Astrocyte (in vitro differentiated cells and primary cell): ENCODE results near the gene NIF3L1. TPM values are rescaled to one million over a fixed set of nuclear protein-coding genes. Genes with fewer than 3 reads are reported as not detected.

Experiments used
- DNase-seq: peaks from one replicate; pipeline ENCODE4 v3.0.0-alpha.2; 2010; ENCODE audit warnings: low read depth
- FAIRE-seq: peaks from 2 replicates; lab custom pipeline; 2011; peaks lifted over from hg19 to GRCh38; lab: Jason Lieb, UNC
- H2AFZ ChIP-seq: 2 replicates; pipeline ENCODE4 v1.6.0; 2012; ENCODE audit warnings: low read depth, low read length, inconsistent platforms
- H3K27ac ChIP-seq: 2 replicates; pipeline ENCODE4 v1.5.1; 2011; ENCODE audit warnings: low read depth, low read length, inconsistent platforms
- H3K27me3 ChIP-seq: 2 replicates; pipeline ENCODE4 v1.6.0; 2011; ENCODE audit warnings: low read length, inconsistent platforms; ENCODE audit not compliant: insufficient read depth
- H3K36me3 ChIP-seq: 2 replicates; pipeline ENCODE4 v1.5.1; 2011; ENCODE audit warnings: low read length, inconsistent platforms; ENCODE audit not compliant: insufficient read depth
- H3K4me1 ChIP-seq: 2 replicates; pipeline ENCODE4 v1.5.1; 2011; ENCODE audit warnings: low read length, inconsistent platforms; ENCODE audit not compliant: insufficient read depth
- H3K4me2 ChIP-seq: 2 replicates; pipeline ENCODE4 v1.6.0; 2012; ENCODE audit warnings: low read length, inconsistent platforms
- H3K4me3 ChIP-seq: 2 replicates; pipeline ENCODE4 v1.5.1; 2011; ENCODE audit warnings: low read depth, mild to moderate bottlenecking, low read length, inconsistent platforms; ENCODE audit not compliant: insufficient read depth
- H3K79me2 ChIP-seq: 2 replicates; pipeline ENCODE4 v1.6.0; 2012; ENCODE audit warnings: mild to moderate bottlenecking, low read length, inconsistent platforms; ENCODE audit not compliant: insufficient read depth
- H3K9ac ChIP-seq: 2 replicates; pipeline ENCODE4 v1.6.0; 2012; ENCODE audit warnings: mild to moderate bottlenecking, low read length, inconsistent platforms
- H3K9me3 ChIP-seq: 2 replicates; pipeline ENCODE4 v1.5.1; 2012; ENCODE audit warnings: low read depth, mild to moderate bottlenecking, low read length, inconsistent platforms; ENCODE audit not compliant: insufficient read depth
- H4K20me1 ChIP-seq: 2 replicates; pipeline ENCODE4 v1.6.0; 2012; ENCODE audit warnings: low read length, inconsistent platforms; ENCODE audit not compliant: insufficient read depth
- H3K27ac Mint-ChIP-seq: one replicate; pipeline ENCODE4 v1.8.0; 2021; ENCODE audit warnings: mild to moderate bottlenecking, mixed read lengths; ENCODE audit not compliant: unreplicated experiment
- H3K27me3 Mint-ChIP-seq: one replicate; pipeline ENCODE4 v1.8.0; 2021; ENCODE audit warnings: low read depth, mixed read lengths; ENCODE audit not compliant: unreplicated experiment
- H3K36me3 Mint-ChIP-seq: one replicate; pipeline ENCODE4 v1.8.0; 2021; ENCODE audit warnings: low read depth, mixed read lengths; ENCODE audit not compliant: unreplicated experiment
- H3K4me1 Mint-ChIP-seq: one replicate; pipeline ENCODE4 v1.8.0; 2021; ENCODE audit warnings: low read depth, mixed read lengths; ENCODE audit not compliant: unreplicated experiment
- H3K4me3 Mint-ChIP-seq: one replicate; pipeline ENCODE4 v1.8.0; 2021; ENCODE audit warnings: mild to moderate bottlenecking, moderate library complexity, mixed read lengths; ENCODE audit not compliant: unreplicated experiment
- H3K9me3 Mint-ChIP-seq: one replicate; pipeline ENCODE4 v1.8.0; 2021; ENCODE audit warnings: mild to moderate bottlenecking, mixed read lengths; ENCODE audit not compliant: unreplicated experiment
- EZH2 ChIP-seq: IDR thresholded peaks from 2 replicates; pipeline ENCODE4 v1.6.1; 2012; ENCODE audit warnings: mild to moderate bottlenecking, low read length, inconsistent platforms; ENCODE audit not compliant: insufficient read depth
- total RNA-seq: library from RNA; stranded (reverse); gene quantifications from 2 replicates; pipeline ENCODE4 v1.2.1, GENCODE V29; 2021
- TF ChIP-seq, protein P1 (sequence below): IDR thresholded peaks from 2 replicates; pipeline ENCODE4 v1.5.1; 2011; ENCODE audit warnings: low read depth, mild to moderate bottlenecking, inconsistent platforms, low read length, moderate library complexity; ENCODE audit not compliant: insufficient read depth

Gene NIF3L1
- total RNA-seq, 1 donor from 2014 or later, result 17.8 TPM

GRCh38 chr2:200939832-200940231 is 50.7 kb downstream of the NIF3L1 start:
- Histone ChIP-seq H2AFZ (no peak overlapping the region), H3K9ac (no peak overlapping the region), H3K27ac (no peak overlapping the region), H3K4me2 (no peak overlapping the region), H3K4me1 (peaks cover 6% of the 10 kb centered on the region), H3K4me3 (no peak overlapping the region), H3K9me3 (no peaks in the 10 kb centered on the region), H3K36me3 (peaks cover 26% of the 10 kb centered on the region), H3K27me3 (no peaks in the 10 kb centered on the region), H4K20me1 (no peaks in the 10 kb centered on the region), H3K79me2 (no peaks in the 10 kb centered on the region)
- TF ChIP-seq, protein P1, sequence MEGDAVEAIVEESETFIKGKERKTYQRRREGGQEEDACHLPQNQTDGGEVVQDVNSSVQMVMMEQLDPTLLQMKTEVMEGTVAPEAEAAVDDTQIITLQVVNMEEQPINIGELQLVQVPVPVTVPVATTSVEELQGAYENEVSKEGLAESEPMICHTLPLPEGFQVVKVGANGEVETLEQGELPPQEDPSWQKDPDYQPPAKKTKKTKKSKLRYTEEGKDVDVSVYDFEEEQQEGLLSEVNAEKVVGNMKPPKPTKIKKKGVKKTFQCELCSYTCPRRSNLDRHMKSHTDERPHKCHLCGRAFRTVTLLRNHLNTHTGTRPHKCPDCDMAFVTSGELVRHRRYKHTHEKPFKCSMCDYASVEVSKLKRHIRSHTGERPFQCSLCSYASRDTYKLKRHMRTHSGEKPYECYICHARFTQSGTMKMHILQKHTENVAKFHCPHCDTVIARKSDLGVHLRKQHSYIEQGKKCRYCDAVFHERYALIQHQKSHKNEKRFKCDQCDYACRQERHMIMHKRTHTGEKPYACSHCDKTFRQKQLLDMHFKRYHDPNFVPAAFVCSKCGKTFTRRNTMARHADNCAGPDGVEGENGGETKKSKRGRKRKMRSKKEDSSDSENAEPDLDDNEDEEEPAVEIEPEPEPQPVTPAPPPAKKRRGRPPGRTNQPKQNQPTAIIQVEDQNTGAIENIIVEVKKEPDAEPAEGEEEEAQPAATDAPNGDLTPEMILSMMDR, result no peak
- TF ChIP-seq EZH2, result no peak
- Mint-ChIP-seq H3K9me3 (no peaks in the 10 kb centered on the region), H3K27ac (no peak overlapping the region), H3K36me3 (peaks cover 7% of the 10 kb centered on the region), H3K4me3 (no peak overlapping the region), H3K4me1 (peaks cover 9% of the 10 kb centered on the region), H3K27me3 (no peaks in the 10 kb centered on the region)
- DNase-seq (no peak), FAIRE-seq (no peak)

GRCh38 chr2:200943527-200944105 is 54.4 kb downstream of the NIF3L1 start:
- Histone ChIP-seq H3K9ac (no peak overlapping the region), H3K27ac (no peak overlapping the region), H3K4me3 (no peak overlapping the region), H3K4me2 (no peak overlapping the region), H3K4me1 (peaks cover 12% of the 10 kb centered on the region), H3K79me2 (no peaks in the 10 kb centered on the region), H3K36me3 (peaks cover 16% of the 10 kb centered on the region), H3K9me3 (no peaks in the 10 kb centered on the region), H3K27me3 (no peaks in the 10 kb centered on the region), H4K20me1 (no peaks in the 10 kb centered on the region), H2AFZ (no peak overlapping the region)
- Mint-ChIP-seq H3K27me3 (no peaks in the 10 kb centered on the region), H3K36me3 (peaks cover 7% of the 10 kb centered on the region), H3K27ac (peak overlapping the region; percentile 93), H3K9me3 (no peaks in the 10 kb centered on the region), H3K4me1 (peaks cover 12% of the 10 kb centered on the region), H3K4me3 (no peak overlapping the region)
- DNase-seq, result no peak
- no peak for TF ChIP-seq EZH2
- TF ChIP-seq, protein P1, result no peak
- FAIRE-seq, result no peak
